HepG2 (cell line): ENCODE measurements around the gene SEMA4C. TPM values are rescaled to one million over a fixed set of nuclear protein-coding genes. Genes with fewer than 3 reads are reported as not detected.

Experiments used
- ATAC-seq: fragments of 200-7000 bp; cut with Tn5 transposase; 3 replicates; pipeline ENCODE4 v1.9.1; 2020; ENCODE audit warnings: mild to moderate bottlenecking, moderate library complexity
- BruUV-seq: library from RNA; stranded (reverse); fragments of 400-500 nt; replicated peaks from 2 replicates; lab custom pipeline; 2021; lab: Mats Ljungman, UMichigan
- CTCF ChIA-PET: fragments of 300-600 bp; formaldehyde crosslinking; extraction: SDS; loops from one replicate; lab custom pipeline; 2021; ENCODE audit warnings: low total read pairs, inconsistent platforms, low intra/inter-chr PET ratio; lab: Yijun Ruan, JAX
- POLR2A ChIA-PET: fragments of 350-600 bp; sonication (Branson Sonifier 250); formaldehyde crosslinking; loops from one replicate; lab custom pipeline; 2020; ENCODE audit warnings: antibody characterized with exemption, inconsistent platforms; lab: Yijun Ruan, JAX
- DNase-seq: peaks from one replicate; pipeline ENCODE4 v3.0.0-alpha.2; 2015; ENCODE audit warnings: low spot score
- FAIRE-seq: peaks from 3 replicates; lab custom pipeline; 2011; peaks lifted over from hg19 to GRCh38; lab: Jason Lieb, UNC
- H2AFZ ChIP-seq: one replicate; pipeline ENCODE4 v1.6.1; 2011; ENCODE audit warnings: low read length, inconsistent platforms
- H3K27ac ChIP-seq: fragments of 300-600 bp; 3 replicates; pipeline ENCODE4 v1.8.0; 2011; ENCODE audit warnings: mixed run types, mild to moderate bottlenecking, mixed read lengths, low read length, inconsistent platforms; ENCODE audit not compliant: insufficient read depth; ENCODE audit errors: extremely low read length
- H3K27me3 ChIP-seq, 2 experiments: fragments of 200-600 bp in 1 of 2; 2 replicates in 1 of 2; 3 replicates in 1 of 2; pipeline versions ENCODE4 v1.6.0 to v1.8.0; 2011; ENCODE audit warnings: low read length in 2 of 2, mild to moderate bottlenecking in 2 of 2, moderate library complexity in 2 of 2, inconsistent platforms in 1 of 2; ENCODE audit not compliant: insufficient read depth in 2 of 2, control insufficient read depth in 1 of 2
- H3K36me3 ChIP-seq, 2 experiments: fragments of 200-600 bp in 1 of 2; replicated peaks in 1 of 2; 2 replicates in 1 of 2; 3 replicates in 1 of 2; pipeline versions ENCODE4 v1.5.1 to v1.8.0; 2011; ENCODE audit warnings: low read length in 2 of 2, inconsistent platforms in 1 of 2; ENCODE audit not compliant: insufficient read depth in 2 of 2, control insufficient read depth in 1 of 2
- H3K4me1 ChIP-seq: 2 replicates; pipeline ENCODE4 v1.5.1; 2012; ENCODE audit warnings: low read length, inconsistent platforms; ENCODE audit not compliant: insufficient read depth
- H3K4me2 ChIP-seq: 2 replicates; pipeline ENCODE4 v1.6.0; 2011; ENCODE audit warnings: low read depth, low read length, inconsistent platforms
- H3K4me3 ChIP-seq, 3 experiments: fragments of 200-600 bp in 1 of 3; sonication (generic), shearing (Covaris generic) in 1 of 3; replicated peaks in 1 of 3; 2 replicates each; pipeline ENCODE4 v1.5.1; 2011 to 2016; ENCODE audit warnings: low read length in 3 of 3, inconsistent platforms in 2 of 3, low read depth in 2 of 3, mild to moderate bottlenecking in 2 of 3, control low read depth in 1 of 3, mixed read lengths in 1 of 3; ENCODE audit not compliant: insufficient read depth in 1 of 3
- H3K79me2 ChIP-seq: one replicate; pipeline ENCODE4 v1.6.1; 2011; ENCODE audit warnings: low read length, inconsistent platforms; ENCODE audit not compliant: insufficient read depth
- H3K9ac ChIP-seq: 2 replicates; pipeline ENCODE4 v1.6.0; 2011; ENCODE audit warnings: mild to moderate bottlenecking, low read depth, low read length, inconsistent platforms; ENCODE audit not compliant: insufficient read depth
- H3K9me3 ChIP-seq: 2 replicates; pipeline ENCODE4 v1.5.1; 2012; ENCODE audit warnings: mild to moderate bottlenecking, low read length
- H4K20me1 ChIP-seq: 2 replicates; pipeline ENCODE4 v1.6.0; 2011; ENCODE audit warnings: inconsistent platforms, mild to moderate bottlenecking, low read length, moderate library complexity; ENCODE audit not compliant: insufficient read depth
- AGO2 ChIP-seq: fragments of 200-400 bp; formaldehyde crosslinking; optimal IDR thresholded peaks from 2 replicates; pipeline ENCODE3; 2017; ENCODE audit warnings: mild to moderate bottlenecking, low read depth, low read length, moderate library complexity
- HHEX ChIP-seq: IDR thresholded peaks from 2 replicates; pipeline ENCODE4 v1.6.1; 2016; ENCODE audit warnings: control low read depth
- POLR2A ChIP-seq, 2 experiments: IDR thresholded peaks; 2 replicates each; pipeline ENCODE4 v1.6.1; 2011; ENCODE audit warnings: low read depth in 2 of 2, low read length in 2 of 2, mild to moderate bottlenecking in 1 of 2, moderate library complexity in 1 of 2; ENCODE audit not compliant: insufficient read depth in 1 of 2
- RARG ChIP-seq: sonication (generic); formaldehyde crosslinking; IDR thresholded peaks from 2 replicates; pipeline ENCODE4 v1.4.0; 2020; ENCODE audit warnings: low read depth, mild to moderate bottlenecking, missing genetic modification reagents
- RBM22 ChIP-seq: fragments of 200-400 bp; formaldehyde crosslinking; optimal IDR thresholded peaks from 2 replicates; pipeline ENCODE3; 2017; ENCODE audit warnings: mild to moderate bottlenecking, low read length, moderate library complexity
- YEATS4 ChIP-seq: sonication (generic); formaldehyde crosslinking; IDR thresholded peaks from 2 replicates; pipeline ENCODE4 v1.4.0; 2020; ENCODE audit warnings: missing genetic modification reagents, borderline replicate concordance
- ZNF547 ChIP-seq: sonication (generic); formaldehyde crosslinking; IDR thresholded peaks from 2 replicates; pipeline ENCODE4 v1.5.1; 2020; ENCODE audit warnings: mild to moderate bottlenecking, missing genetic modification reagents
- WGBS: methylation state at CpG from one replicate; pipeline ENCODE4 v1.1.6; 2017; ENCODE audit warnings: low lambda C conversion rate; 5-methylcytosine and 5-hydroxymethylcytosine counted together
- in situ Hi-C: cut with HindIII; loops from 2 replicates; pipeline ENCODE4 v1.10.0; 2017; ENCODE audit warnings: low pct_unique_long_range_greater_than_20kb; ENCODE audit not compliant: extremely low pct_ligation_motif_present
- intact Hi-C: fragments of 100-400 bp; cut with micrococcal nuclease; formaldehyde crosslinking; loops from one replicate; pipeline ENCODE4 v1.10.0; 2022; ENCODE audit not compliant: unreplicated experiment
- polyA plus RNA-seq, 8 experiments: library from polyadenylated mRNA; depleted of rRNA in 3 of 8; stranded (reverse) in 7 of 8; unstranded in 1 of 8; fragments of >200 nt; fragmentation: Illumina TruSeq in 4 of 8; extraction: Trizol in 4 of 8; gene quantifications; 2 replicates each; pipeline versions ENCODE4 v1.2.1 to v1.2.3, GENCODE V29; 2011 to 2016; ENCODE audit warnings: low read depth in 4 of 8, missing spikeins in 1 of 8, mixed read lengths in 1 of 8; ENCODE audit not compliant: insufficient read depth in 1 of 8
- total RNA-seq, 5 experiments: library from RNA; depleted of rRNA; stranded (reverse); fragments of >200 nt; fragmentation: Illumina TruSeq; extraction: Trizol; gene quantifications; 2 replicates each; pipeline ENCODE4 v1.2.3, GENCODE V29; 2016; ENCODE audit warnings: low read depth in 1 of 5
- TF ChIP-seq, protein P1 (sequence below): IDR thresholded peaks from 2 replicates; pipeline ENCODE4 v1.6.1; 2016; ENCODE audit warnings: missing biosample characterization, missing genetic modification reagents, low read depth
- TF ChIP-seq, protein P2 (sequence below): sonication (generic); formaldehyde crosslinking; IDR thresholded peaks from 2 replicates; pipeline ENCODE4 v1.4.0; 2020; ENCODE audit warnings: mild to moderate bottlenecking, missing genetic modification reagents

The SEMA4C gene
- total and polyA plus RNA-seq, 2 of the 13 experiments (the other 11 are each of a cell fraction or from before 2014, with no cell fraction given): 25.9 to 46.6 TPM

DNA sequence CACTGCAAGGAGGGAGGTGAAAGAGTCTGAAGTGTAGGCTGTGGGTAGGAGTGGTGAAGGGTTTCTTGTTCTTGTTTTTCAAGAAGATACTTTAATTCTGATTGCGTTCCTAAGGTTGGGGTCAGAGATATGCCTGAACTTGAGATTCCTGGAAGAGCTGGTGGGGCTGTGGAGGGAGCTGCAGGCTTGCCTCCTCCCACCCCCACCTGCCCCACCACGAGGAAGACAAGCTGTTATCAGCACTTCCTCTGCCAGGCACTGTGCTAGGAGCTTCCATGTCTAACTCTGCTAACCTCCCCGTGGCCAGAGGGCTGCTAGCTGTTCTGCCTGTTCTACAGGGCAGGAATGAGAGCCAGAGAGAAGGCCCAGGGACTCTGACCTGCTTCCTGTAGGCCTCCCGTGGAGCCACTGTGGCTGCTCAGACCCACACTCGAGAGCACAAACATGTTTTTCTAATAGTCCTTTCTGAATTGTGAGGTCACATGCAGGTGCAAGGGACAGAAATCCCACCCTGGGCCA, 39.8 kb downstream of the SEMA4C start:
- no peak overlapping the region for H3K9ac ChIP-seq
- TF ChIP-seq AGO2: peak; percentile 27
- TF ChIP-seq RBM22: peak; percentile 56
- no peak for TF ChIP-seq YEATS4 (CRISPR knock-in tag)
- peaks cover 15% of the 10 kb centered on the region for H4K20me1 ChIP-seq
- no peaks in the 10 kb centered on the region for H3K9me3 ChIP-seq
- DNase-seq (no peak), ATAC-seq (no peak), FAIRE-seq (no peak)
- intact Hi-C loops (no loop called here), in situ Hi-C loops (no loop called here)
- no peak overlapping the region for H3K4me3 ChIP-seq
- ChIA-PET POLR2A (no interaction called here), CTCF (no interaction called here)
- 95% methylated on average over 5 of the region's 5 CpGs for WGBS
- peaks cover 6% of the 10 kb centered on the region for H3K79me2 ChIP-seq
- H3K36me3 ChIP-seq: peaks cover 65 to 89% of the 10 kb centered on the region in 2 experiments
- no peak overlapping the region for H3K4me2 ChIP-seq
- no peaks in the 10 kb centered on the region for H3K27me3 ChIP-seq
- no peaks in the 10 kb centered on the region for H3K4me1 ChIP-seq
- no peak overlapping the region for H2AFZ ChIP-seq
- H3K27ac ChIP-seq: no peak overlapping the region
- BruUV-seq: no TSS peak

DNA sequence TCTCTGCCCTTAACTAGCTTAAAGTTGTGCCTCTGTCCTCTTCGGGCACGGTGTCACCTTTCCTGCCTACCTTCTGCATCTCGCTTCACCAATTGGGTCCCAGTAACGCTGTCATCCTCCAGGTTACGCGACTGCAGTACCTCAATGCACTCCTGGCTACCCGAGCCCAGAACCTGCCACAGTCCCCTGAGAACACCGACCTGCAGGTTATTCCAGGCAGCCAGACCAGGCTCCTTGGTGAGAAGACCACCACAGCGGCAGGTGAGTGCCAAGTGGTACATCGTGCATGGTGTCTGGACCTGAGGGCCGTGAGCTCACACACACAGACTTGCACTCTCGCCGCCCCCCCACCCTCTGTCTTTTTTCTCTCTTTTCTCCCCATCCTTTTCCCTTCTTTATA, 41.0 kb downstream of the SEMA4C start:
- no peak for FAIRE-seq
- 96% methylated on average over 13 of the region's 13 CpGs for WGBS
- peaks cover 62 to 91% of the 10 kb centered on the region in 2 experiments for H3K36me3 ChIP-seq
- POLR2A ChIA-PET: interaction anchor here (2.0 kb wide), 1 partner anchor 10 kb away, joined by 5 read pairs; no protein-coding TSS in a partner anchor
- intact Hi-C loops: no loop called here
- no peak overlapping the region for H3K9ac ChIP-seq
- TF ChIP-seq, protein P1, sequence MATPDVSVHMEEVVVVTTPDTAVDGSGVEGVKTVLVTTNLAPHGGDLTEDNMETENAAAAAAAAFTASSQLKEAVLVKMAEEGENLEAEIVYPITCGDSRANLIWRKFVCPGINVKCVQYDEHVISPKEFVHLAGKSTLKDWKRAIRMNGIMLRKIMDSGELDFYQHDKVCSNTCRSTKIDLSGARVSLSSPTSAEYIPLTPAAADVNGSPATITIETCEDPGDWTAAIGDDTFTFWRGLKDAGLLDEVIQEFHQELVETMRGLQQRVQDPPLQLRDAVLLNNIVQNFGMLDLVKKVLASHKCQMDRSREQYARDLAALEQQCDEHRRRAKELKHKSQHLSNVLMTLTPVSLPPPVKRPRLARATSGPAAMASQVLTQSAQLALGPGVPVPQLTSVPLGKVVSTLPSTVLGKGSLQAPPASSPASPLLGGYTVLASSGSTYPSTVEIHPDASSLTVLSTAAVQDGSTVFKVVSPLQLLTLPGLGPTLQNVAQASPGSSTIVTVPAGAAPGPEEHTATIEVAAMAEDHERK: no peak
- TF ChIP-seq RBM22: peak; percentile 17
- no peak for TF ChIP-seq HHEX (CRISPR knock-in tag)
- no peak for TF ChIP-seq RARG (CRISPR knock-in tag)
- no peak for TF ChIP-seq ZNF547 (CRISPR knock-in tag)
- TF ChIP-seq POLR2A (IDR thresholded peaks at IDR 0.05; ENCODE audit: insufficient read depth in 1 of 2, low read depth in 2 of 2, low read length in 2 of 2): peak in 1 of 2 experiments; percentile 29; a peak in 1 of 4 replicates
- TF ChIP-seq, protein P2, sequence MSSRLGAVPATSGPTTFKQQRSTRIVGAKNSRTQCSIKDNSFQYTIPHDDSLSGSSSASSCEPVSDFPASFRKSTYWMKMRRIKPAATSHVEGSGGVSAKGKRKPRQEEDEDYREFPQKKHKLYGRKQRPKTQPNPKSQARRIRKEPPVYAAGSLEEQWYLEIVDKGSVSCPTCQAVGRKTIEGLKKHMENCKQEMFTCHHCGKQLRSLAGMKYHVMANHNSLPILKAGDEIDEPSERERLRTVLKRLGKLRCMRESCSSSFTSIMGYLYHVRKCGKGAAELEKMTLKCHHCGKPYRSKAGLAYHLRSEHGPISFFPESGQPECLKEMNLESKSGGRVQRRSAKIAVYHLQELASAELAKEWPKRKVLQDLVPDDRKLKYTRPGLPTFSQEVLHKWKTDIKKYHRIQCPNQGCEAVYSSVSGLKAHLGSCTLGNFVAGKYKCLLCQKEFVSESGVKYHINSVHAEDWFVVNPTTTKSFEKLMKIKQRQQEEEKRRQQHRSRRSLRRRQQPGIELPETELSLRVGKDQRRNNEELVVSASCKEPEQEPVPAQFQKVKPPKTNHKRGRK: no peak
- TF ChIP-seq, all 625 proteins: peak for 2
- Histone ChIP-seq H3K27ac (no peak overlapping the region), H3K4me1 (peaks cover 9% of the 10 kb centered on the region), H4K20me1 (peaks cover 28% of the 10 kb centered on the region), H3K79me2 (peaks cover 19% of the 10 kb centered on the region), H3K27me3 (no peaks in the 10 kb centered on the region), H3K4me2 (no peak overlapping the region), H3K9me3 (no peaks in the 10 kb centered on the region), H2AFZ (no peak overlapping the region), H3K4me3 (no peak overlapping the region)
- CTCF ChIA-PET: no interaction called here
- in situ Hi-C loops: no loop called here
- no TSS peak for BruUV-seq
- DNase-seq (no peak), ATAC-seq (no peak)
